ENCODE results near the gene AAMP.

AAMP gene

DNA sequence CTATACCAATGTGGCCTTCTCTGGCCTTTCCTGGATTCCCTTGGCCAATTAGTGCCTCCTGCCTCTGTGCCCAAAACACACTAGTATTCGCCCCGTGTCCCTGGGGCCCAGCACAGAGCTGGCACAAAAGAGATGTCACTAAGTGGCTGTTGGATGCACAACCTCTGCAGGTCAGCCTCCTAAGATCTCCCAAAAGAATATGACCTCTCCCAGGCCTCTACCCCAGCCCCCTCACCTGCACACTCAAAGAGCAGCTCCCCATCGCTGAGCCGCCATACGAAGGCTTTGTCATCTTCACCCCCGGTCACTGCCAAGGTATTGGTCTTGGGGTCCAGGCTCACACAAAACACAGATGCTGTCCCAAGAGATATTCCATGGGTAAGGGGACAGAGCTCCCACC lies 2.7 kb downstream of the AAMP start:
- no peak overlapping the region for H3K4me3 ChIP-seq (ENCODE audit: low read depth, low read length)
- TF ChIP-seq, protein P1, sequence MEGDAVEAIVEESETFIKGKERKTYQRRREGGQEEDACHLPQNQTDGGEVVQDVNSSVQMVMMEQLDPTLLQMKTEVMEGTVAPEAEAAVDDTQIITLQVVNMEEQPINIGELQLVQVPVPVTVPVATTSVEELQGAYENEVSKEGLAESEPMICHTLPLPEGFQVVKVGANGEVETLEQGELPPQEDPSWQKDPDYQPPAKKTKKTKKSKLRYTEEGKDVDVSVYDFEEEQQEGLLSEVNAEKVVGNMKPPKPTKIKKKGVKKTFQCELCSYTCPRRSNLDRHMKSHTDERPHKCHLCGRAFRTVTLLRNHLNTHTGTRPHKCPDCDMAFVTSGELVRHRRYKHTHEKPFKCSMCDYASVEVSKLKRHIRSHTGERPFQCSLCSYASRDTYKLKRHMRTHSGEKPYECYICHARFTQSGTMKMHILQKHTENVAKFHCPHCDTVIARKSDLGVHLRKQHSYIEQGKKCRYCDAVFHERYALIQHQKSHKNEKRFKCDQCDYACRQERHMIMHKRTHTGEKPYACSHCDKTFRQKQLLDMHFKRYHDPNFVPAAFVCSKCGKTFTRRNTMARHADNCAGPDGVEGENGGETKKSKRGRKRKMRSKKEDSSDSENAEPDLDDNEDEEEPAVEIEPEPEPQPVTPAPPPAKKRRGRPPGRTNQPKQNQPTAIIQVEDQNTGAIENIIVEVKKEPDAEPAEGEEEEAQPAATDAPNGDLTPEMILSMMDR (IDR thresholded peaks at IDR 0.05; ENCODE audit: control insufficient read depth, extremely low read depth, insufficient read depth), result no peak
- no peak for DNase-seq (ENCODE audit: low read depth)

DNA sequence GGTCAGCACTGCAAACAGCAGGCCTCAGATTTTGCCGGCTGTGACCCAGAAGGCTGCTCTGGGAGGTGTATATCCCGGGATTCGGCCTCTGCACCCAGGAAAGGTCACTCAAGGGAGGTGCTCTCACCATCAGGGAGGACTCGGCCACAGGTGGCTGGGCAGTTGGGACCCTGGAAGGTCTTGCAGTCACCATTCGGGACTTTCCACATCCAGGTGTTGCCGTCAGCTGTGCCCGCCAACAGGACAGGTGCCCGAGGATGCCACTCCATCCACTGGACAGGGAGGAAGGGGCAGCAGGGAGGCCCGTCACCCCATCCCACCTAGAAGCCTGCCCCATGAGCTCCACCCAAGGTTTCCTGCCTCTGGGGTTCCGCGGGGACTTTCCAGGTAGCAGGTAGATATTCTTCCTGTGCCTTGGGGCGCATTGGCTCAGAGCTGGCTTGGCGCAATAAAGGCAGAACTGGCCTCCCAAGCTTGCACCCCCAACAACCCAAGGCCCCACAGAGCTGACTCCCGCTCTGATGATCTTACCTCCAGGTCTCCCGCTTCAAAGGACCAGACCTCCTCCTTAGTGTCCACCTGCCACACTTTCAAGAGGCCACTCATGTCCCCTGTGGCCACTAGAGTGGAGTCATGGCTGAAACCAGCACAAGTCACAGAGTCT lies 3.5 kb downstream of the AAMP start:
- H3K4me3 ChIP-seq (ENCODE audit: low read depth, low read length), result no peak overlapping the region
- TF ChIP-seq, protein P1 (IDR thresholded peaks at IDR 0.05; ENCODE audit: control insufficient read depth, extremely low read depth, insufficient read depth), result no peak
- DNase-seq (ENCODE audit: low read depth), result no peak

DNA sequence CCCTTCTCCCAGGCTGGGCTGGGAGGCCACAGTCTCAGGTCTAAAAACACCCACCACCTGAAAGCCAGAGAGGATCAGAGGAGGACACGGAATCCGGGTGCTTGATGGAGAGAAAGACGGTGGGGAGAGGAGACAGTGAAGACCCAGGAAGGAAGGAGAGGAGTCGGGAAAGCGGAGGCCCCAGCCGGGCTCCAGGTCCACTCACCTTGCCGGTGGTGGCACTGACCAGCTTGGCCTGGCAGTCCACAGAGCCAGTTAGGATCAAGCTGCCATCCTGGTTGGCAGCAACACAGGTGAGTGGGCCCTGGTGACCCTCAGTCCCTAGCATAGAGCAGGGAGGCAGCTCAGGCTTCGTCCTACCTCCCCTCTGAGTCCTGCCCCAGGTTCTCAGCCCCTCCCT lies 4.3 kb downstream of the AAMP start:
- TF ChIP-seq, protein P1 (IDR thresholded peaks at IDR 0.05; ENCODE audit: control insufficient read depth, extremely low read depth, insufficient read depth), result no peak
- H3K4me3 ChIP-seq (ENCODE audit: low read depth, low read length), result no peak overlapping the region
- no peak for DNase-seq (ENCODE audit: low read depth)

DNA sequence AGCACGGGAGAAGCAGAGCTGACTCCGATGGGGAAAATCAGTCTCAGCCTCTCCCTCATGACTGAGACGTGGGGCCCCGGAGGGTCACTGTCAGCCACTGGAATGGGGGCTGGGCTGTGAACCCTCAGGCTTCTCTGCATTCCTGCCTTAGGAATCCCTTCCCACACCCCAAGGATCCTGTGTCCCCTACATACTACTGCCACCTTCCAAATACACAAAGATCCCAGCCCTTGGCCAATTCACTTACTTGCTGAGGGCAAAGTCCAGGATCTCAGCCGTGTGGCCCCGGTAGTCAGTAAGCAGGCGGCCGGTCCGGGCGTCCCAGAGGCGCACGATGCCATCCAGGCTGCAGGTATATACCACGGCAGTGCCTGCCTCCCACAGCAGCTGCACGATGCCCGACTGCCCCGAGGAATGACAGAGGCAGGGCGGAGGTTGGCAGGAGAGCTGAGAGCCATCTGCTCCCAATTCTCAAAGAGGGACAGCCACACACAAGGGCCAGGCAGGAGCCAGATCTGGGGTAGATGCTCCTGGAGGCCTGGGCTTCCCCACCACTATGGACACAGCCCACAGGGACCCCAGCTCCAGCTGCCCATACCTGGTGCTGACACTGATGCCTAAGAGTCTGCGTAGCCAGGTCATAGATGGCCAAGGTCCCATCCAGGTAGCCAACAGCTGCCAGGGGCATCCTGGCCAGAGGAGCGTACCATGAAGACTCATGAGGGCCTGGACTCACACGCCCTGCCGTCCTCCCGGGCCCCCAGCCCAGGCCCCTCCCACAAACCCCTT lies 5.0 kb downstream of the AAMP start:
- no peak for DNase-seq (ENCODE audit: low read depth)
- no peak overlapping the region for H3K4me3 ChIP-seq (ENCODE audit: low read depth, low read length)
- TF ChIP-seq, protein P1 (IDR thresholded peaks at IDR 0.05; ENCODE audit: control insufficient read depth, extremely low read depth, insufficient read depth), result no peak

DNA sequence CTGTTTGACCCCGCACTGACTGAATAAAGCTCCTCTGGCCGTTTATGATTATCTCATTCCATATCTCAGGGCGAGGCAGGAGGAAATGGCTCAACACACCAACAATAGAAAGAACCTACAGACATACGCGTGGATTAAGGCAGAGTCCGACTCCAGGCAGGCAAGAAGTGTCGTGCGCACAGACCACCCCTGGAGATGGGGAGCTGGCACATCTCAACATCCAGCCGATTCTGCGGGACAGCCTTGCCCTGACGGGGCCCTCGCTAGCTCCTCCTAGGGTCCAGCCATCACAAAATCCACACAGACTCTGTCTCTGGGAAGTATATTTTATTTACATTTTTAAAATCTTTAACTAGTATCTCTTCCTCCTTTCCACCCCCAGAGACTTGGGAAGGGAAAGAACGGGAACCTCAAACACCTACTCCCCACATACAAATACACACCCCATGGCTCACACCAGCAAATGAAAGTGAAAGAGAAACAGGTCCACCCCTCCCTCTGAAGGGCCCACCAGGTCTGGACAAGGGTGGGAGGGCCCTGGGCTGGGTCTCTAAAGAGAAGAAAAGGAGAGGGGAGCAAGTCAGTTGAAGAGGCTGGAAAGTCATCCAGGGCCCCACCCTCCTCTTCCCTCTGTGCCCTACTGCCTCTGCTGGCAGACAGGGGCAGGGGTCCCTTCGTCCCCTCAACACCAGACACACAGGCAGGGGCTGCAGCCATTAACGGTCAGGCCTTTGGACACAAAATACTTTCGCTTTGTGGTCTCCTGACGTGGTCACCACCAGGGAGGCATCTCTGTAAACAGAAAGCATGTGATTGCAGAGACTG lies 5.9 kb downstream of the AAMP start:
- no peak for DNase-seq (ENCODE audit: low read depth)
- TF ChIP-seq, protein P1 (IDR thresholded peaks at IDR 0.05; ENCODE audit: control insufficient read depth, extremely low read depth, insufficient read depth), result no peak
- H3K4me3 ChIP-seq (ENCODE audit: low read depth, low read length), result no peak overlapping the region

DNA sequence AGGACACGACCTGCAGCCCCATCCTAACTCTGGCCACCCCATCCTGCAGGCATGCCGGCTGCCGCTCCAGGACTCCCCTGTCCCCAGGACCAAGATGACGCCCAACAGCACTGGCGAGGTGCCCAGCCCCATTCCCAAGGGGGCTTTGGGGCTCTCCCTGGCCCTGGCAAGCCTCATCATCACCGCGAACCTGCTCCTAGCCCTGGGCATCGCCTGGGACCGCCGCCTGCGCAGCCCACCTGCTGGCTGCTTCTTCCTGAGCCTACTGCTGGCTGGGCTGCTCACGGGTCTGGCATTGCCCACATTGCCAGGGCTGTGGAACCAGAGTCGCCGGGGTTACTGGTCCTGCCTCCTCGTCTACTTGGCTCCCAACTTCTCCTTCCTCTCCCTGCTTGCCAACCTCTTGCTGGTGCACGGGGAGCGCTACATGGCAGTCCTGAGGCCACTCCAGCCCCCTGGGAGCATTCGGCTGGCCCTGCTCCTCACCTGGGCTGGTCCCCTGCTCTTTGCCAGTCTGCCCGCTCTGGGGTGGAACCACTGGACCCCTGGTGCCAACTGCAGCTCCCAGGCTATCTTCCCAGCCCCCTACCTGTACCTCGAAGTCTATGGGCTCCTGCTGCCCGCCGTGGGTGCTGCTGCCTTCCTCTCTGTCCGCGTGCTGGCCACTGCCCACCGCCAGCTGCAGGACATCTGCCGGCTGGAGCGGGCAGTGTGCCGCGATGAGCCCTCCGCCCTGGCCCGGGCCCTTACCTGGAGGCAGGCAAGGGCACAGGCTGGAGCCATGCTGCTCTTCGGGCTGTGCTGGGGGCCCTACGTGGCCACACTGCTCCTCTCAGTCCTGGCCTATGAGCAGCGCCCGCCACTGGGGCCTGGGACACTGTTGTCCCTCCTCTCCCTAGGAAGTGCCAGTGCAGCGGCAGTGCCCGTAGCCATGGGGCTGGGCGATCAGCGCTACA lies 7.0 kb downstream of the AAMP start:
- TF ChIP-seq, protein P1 (IDR thresholded peaks at IDR 0.05; ENCODE audit: control insufficient read depth, extremely low read depth, insufficient read depth), result no peak
- no peak for DNase-seq (ENCODE audit: low read depth)
- H3K4me3 ChIP-seq (ENCODE audit: low read depth, low read length), result no peak overlapping the region
